Karpas-422 (cell line): ENCODE measurements around the gene CHORDC1. TPM values are rescaled to one million over a fixed set of nuclear protein-coding genes. Genes with fewer than 3 reads are reported as not detected.

Source experiments
- total RNA-seq: library from RNA; depleted of rRNA; stranded (reverse); fragments of >200 nt; shearing (Covaris generic); gene quantifications from 2 replicates; pipeline ENCODE4 v1.2.3, GENCODE V29; 2014; ENCODE audit warnings: low replicate concordance; rRNA removed

The CHORDC1 gene
- total RNA-seq, 1 experiment from 2014 or later, result 204 TPM

Other genes starting within 250 kb of the CHORDC1 start
- not detected in 2 replicates for gene TRIM49C, start 191.9 kb downstream of the CHORDC1 start, total RNA-seq
- not detected in 2 replicates for gene UBTFL1, start 137.1 kb downstream of the CHORDC1 start, total RNA-seq
- not detected in 2 replicates for gene NAALAD2, start 88.4 kb downstream of the CHORDC1 start, total RNA-seq